Immature natural killer cell (primary cell): ENCODE results near the gene MCAT. TPM values are rescaled to one million over a fixed set of nuclear protein-coding genes. Genes with fewer than 3 reads are reported as not detected.

Experiments used
- DNase-seq, 3 donors: peaks; one replicate each; pipeline ENCODE4 v3.0.0; 2022; ENCODE audit warnings: mixed read lengths in 1 of 3
- H3K27ac Mint-ChIP-seq, 6 donors: one replicate each; pipeline ENCODE4 v1.8.0; 2020; ENCODE audit warnings: mixed read lengths in 6 of 6, mild to moderate bottlenecking in 5 of 6, inconsistent platforms in 4 of 6, moderate library complexity in 3 of 6
- H3K27me3 Mint-ChIP-seq, 3 donors: one replicate each; pipeline ENCODE4 v1.8.0; 2020 to 2021; ENCODE audit warnings: low read depth in 3 of 3, mild to moderate bottlenecking in 3 of 3, mixed read lengths in 3 of 3, moderate library complexity in 3 of 3, inconsistent platforms in 1 of 3
- H3K36me3 Mint-ChIP-seq, 3 donors: one replicate each; pipeline ENCODE4 v1.8.0; 2020; ENCODE audit warnings: mixed read lengths in 3 of 3, inconsistent platforms in 2 of 3, mild to moderate bottlenecking in 2 of 3
- H3K4me1 Mint-ChIP-seq, 2 donors: one replicate each; pipeline ENCODE4 v1.8.0; 2020; ENCODE audit warnings: inconsistent platforms in 2 of 2, mild to moderate bottlenecking in 2 of 2, mixed read lengths in 2 of 2, moderate library complexity in 1 of 2
- H3K4me3 Mint-ChIP-seq, 5 donors: one replicate each; pipeline ENCODE4 v1.8.0; 2020; ENCODE audit warnings: mild to moderate bottlenecking in 5 of 5, mixed read lengths in 5 of 5, inconsistent platforms in 3 of 5, moderate library complexity in 3 of 5
- H3K9me3 Mint-ChIP-seq, 6 donors: one replicate each; pipeline ENCODE4 v1.8.0; 2020; ENCODE audit warnings: mild to moderate bottlenecking in 6 of 6, mixed read lengths in 6 of 6, inconsistent platforms in 4 of 6, moderate library complexity in 3 of 6
- polyA plus RNA-seq, 3 donors: library from polyadenylated mRNA; unstranded; fragments of 300-500 nt; fragmentation: Illumina TruSeq; gene quantifications; one replicate each; pipeline ENCODE4 v1.2.3, GENCODE V29; 2021

Gene MCAT
- polyA plus RNA-seq, 3 donors from 2014 or later = 5.8 to 10.2 (median 9.6) TPM

GRCh38 chr22:43168471-43169309, 25.5 kb upstream of the MCAT start:
- peaks cover 9 to 17% of the 10 kb centered on the region in 2 donors for H3K4me1 Mint-ChIP-seq
- H3K27me3 Mint-ChIP-seq = peaks cover 0 to 2% (median 0%) of the 10 kb centered on the region in 3 donors
- H3K27ac Mint-ChIP-seq = no peak overlapping the region
- no peak for DNase-seq
- no peak overlapping the region for H3K4me3 Mint-ChIP-seq
- H3K36me3 Mint-ChIP-seq = peaks cover 0 to 11% (median 7%) of the 10 kb centered on the region in 3 donors
- H3K9me3 Mint-ChIP-seq = no peaks in the 10 kb centered on the region

- Mint-ChIP-seq H3K36me3 (peaks cover 0 to 4% (median 3%) of the 10 kb centered on the region in 3 donors), H3K4me3 (no peak overlapping the region), H3K9me3 (no peaks in the 10 kb centered on the region), H3K27me3 (peaks cover 0 to 2% (median 0%) of the 10 kb centered on the region in 3 donors), H3K4me1 (peaks cover 9 to 17% of the 10 kb centered on the region in 2 donors), H3K27ac (no peak overlapping the region)
- DNase-seq = no peak
Observed at GRCh38 chr22:43167001-43167589, 23.9 kb upstream of the MCAT start.

DNA sequence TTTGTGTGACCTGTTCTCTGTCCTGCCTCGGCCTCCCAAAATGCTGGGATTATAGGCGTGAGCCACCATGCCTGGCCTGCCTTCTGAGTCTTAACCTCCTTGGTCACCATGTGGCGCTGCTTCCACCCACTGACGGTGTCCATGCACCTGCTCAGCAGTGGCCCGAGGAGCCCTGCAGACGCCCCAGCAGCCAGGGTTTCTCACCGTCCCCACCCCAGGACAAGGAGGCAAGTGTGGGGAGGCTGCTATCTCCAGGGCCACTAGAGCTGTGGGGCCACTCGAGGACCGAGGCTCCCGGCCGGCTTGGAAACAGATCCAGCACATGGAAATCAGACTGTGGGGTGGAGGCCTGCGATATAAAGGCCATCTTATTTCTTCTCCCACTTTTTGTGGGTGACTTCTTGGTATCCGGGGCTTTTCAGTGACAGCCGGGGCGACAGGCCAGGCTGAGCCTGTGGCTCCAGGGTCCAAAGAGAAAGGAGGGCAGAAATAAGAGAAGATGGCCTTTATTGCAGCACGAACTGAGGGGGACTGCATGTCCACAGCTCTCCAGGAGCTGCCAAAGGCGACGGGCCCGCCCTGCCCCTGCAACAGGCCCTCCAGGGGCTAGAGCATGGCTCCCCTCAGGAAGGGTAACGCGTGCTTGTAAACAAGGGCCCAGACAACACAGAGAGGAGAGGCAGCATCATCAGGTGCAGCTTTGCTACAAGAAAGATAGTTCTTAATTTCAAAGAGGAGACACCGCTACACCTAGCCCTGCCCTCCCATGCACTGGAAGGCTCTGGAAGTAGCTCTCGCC, 23.1 kb upstream of the MCAT start:
- DNase-seq = no peak
- peaks cover 7 to 14% of the 10 kb centered on the region in 2 donors for H3K4me1 Mint-ChIP-seq
- peaks cover 0 to 4% (median 3%) of the 10 kb centered on the region in 3 donors for H3K36me3 Mint-ChIP-seq
- no peak overlapping the region for H3K27ac Mint-ChIP-seq
- H3K27me3 Mint-ChIP-seq = peaks cover 0 to 2% (median 0%) of the 10 kb centered on the region in 3 donors
- no peaks in the 10 kb centered on the region for H3K9me3 Mint-ChIP-seq
- H3K4me3 Mint-ChIP-seq = no peak overlapping the region

DNA sequence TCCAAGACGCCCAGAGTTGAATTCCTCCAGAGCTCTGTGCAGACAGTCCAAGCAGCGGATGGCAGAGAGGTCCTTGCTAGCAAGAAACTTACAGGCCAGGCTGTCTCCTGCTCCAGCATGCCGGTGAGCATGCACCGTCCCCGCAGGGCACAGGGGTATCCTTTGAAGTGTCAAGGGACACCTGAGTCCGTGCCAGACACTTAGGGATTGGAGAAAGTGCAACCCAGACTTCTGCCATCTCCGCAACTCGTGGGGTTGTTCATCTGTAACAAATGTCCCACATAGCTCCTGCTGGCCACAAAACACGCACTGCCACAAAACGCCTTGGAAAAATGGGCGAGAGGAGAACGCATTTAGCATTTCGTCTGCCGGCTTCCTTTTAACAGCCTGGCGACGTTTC, 21.4 kb upstream of the MCAT start:
- Mint-ChIP-seq H3K27me3 (peaks cover 0 to 2% (median 0%) of the 10 kb centered on the region in 3 donors), H3K4me3 (no peak overlapping the region), H3K27ac (no peak overlapping the region), H3K4me1 (no peaks in the 10 kb centered on the region), H3K36me3 (peaks cover 0 to 7% (median 3%) of the 10 kb centered on the region in 3 donors), H3K9me3 (no peaks in the 10 kb centered on the region)
- no peak for DNase-seq

DNA sequence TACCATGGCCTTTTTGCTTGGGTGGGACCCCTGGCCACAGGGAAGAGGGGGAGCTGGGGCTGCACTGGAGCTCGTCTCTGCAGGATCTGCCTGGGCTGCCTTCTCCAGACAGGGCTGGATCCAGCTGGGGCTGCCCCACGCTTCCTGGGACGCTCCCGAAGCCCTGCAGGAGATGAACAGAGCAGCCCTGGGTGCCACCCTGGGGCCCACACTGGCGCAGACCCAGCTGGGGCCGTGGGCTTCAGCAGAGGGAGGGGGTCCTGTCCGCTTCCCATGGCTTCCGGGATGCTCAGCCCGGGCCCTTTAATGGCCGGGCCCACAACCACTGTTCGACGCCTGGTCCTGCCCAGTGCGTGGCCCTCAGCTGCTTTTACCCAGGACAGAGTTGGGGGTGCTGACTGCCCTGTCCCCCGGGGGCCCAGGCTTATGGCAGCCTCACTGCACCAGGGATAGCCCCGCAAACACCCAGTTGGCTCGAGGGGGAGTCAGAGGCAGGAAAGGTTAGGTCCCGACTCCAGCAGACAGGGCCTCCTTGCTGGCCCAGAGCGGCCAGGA, 20.1 kb upstream of the MCAT start:
- peaks cover 0 to 2% (median 0%) of the 10 kb centered on the region in 3 donors for H3K27me3 Mint-ChIP-seq
- no peaks in the 10 kb centered on the region for H3K9me3 Mint-ChIP-seq
- peaks cover 0 to 2% of the 10 kb centered on the region in 2 donors for H3K4me1 Mint-ChIP-seq
- DNase-seq = no peak
- H3K36me3 Mint-ChIP-seq = peaks cover 0 to 7% (median 3%) of the 10 kb centered on the region in 3 donors
- H3K4me3 Mint-ChIP-seq = no peak overlapping the region
- no peak overlapping the region for H3K27ac Mint-ChIP-seq

DNA sequence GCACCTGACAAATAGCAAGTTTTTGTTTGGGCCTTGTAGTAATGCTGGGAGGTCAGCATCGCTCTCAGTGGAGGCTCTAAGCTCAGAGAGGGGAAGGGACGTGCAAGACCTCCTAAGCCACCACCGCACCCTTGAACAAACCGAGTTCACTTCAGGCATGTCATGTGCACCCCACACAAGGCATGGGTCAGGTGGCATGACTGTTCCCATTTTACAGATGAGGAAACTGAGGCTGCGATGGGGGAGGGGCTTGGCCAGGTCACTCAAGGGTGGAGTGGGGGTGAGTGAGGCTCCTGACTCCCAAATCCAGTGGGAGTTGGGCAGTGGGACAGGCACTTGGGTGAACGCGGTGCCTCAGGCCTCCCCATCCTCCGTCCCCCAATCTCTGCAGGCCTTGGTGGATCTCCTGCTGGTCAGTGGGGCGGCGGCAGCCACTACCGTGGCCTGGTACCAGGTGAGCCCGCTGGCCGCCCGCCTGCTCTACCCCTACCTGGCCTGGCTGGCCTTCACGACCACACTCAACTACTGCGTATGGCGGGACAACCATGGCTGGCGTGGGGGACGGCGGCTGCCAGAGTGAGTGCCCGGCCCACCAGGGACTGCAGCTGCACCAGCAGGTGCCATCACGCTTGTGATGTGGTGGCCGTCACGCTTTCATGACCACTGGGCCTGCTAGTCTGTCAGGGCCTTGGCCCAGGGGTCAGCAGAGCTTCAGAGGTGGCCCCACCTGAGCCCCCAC, 19.4 kb upstream of the MCAT start:
- no peak overlapping the region for H3K27ac Mint-ChIP-seq
- peaks cover 0 to 2% of the 10 kb centered on the region in 2 donors for H3K4me1 Mint-ChIP-seq
- peaks cover 0 to 7% (median 3%) of the 10 kb centered on the region in 3 donors for H3K36me3 Mint-ChIP-seq
- H3K9me3 Mint-ChIP-seq = no peaks in the 10 kb centered on the region
- peaks cover 0 to 2% (median 0%) of the 10 kb centered on the region in 3 donors for H3K27me3 Mint-ChIP-seq
- no peak overlapping the region for H3K4me3 Mint-ChIP-seq
- no peak for DNase-seq

DNA sequence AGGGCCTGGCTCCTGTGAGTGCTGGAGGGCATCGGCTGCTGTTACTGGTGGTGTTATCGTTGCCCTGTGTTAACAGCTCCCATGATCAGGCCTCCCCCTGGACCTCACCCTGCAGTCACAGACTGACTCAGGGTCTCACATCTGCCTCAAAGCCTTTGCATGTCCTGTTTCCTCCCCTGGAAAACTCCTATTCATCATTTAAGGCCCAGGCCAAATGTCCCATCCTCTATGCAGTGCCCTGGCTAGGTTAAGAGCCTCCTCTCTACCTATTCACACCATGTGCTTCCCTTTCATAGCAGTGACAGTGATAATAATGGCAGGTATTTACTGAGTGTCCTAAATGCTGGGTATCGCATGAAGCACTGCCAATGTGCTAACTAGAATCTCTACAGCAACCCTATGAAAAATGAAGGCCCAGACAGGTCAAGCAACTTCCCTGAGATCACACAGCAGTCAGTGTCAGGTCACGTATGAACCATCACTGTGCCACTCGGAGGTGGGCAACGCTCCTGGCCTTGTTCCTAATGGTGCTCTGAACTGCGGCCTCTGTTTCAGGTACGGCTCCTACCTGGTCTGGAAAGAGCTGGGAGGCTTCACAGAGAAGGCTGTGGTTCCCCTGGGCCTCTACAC, 17.4 kb upstream of the MCAT start:
- H3K4me3 Mint-ChIP-seq = no peak overlapping the region
- H3K27me3 Mint-ChIP-seq = peaks cover 0 to 2% (median 0%) of the 10 kb centered on the region in 3 donors
- H3K4me1 Mint-ChIP-seq = peaks cover 0 to 3% of the 10 kb centered on the region in 2 donors
- H3K36me3 Mint-ChIP-seq = peaks cover 0 to 7% (median 3%) of the 10 kb centered on the region in 3 donors
- no peaks in the 10 kb centered on the region for H3K9me3 Mint-ChIP-seq
- no peak for DNase-seq
- peak overlapping the region in 2 of 6 donors; percentile 5 to 21 for H3K27ac Mint-ChIP-seq

GRCh38 chr22:43159484-43160178, 16.4 kb upstream of the MCAT start:
- H3K4me3 Mint-ChIP-seq = no peak overlapping the region
- no peak for DNase-seq
- no peak overlapping the region for H3K27ac Mint-ChIP-seq
- H3K9me3 Mint-ChIP-seq = no peaks in the 10 kb centered on the region
- peaks cover 0 to 7% (median 3%) of the 10 kb centered on the region in 3 donors for H3K36me3 Mint-ChIP-seq
- H3K27me3 Mint-ChIP-seq = peaks cover 0 to 2% (median 0%) of the 10 kb centered on the region in 3 donors
- H3K4me1 Mint-ChIP-seq = peaks cover 0 to 3% of the 10 kb centered on the region in 2 donors

DNA sequence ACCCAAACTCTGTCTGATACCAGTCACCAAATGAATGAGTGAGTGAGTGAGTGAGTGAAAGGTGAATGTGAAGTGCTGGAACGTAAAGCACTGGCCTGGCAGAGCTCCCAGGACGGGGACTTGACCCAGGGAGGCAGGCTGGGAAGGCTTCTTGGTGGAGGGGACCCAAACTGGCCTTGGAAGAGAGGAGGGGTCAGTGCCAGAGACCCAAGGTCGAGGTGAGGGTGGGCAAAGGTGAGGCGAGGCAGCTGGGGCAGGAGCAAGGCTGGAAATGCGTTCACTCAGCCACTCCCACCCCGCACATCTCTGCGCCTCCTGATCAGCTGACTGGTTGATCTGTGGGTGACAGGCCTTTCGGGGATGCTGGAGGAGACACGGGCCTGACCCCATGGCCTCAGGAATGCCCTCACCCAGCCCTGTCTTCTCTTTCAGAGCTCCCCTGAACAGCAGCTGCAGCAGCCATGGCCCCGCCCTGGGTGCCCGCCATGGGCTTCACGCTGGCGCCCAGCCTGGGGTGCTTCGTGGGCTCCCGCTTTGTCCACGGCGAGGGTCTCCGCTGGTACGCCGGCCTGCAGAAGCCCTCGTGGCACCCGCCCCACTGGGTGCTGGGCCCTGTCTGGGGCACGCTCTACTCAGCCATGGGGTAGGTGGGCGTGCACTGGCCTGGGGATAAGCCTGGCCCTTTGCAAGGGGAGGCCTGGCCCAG, 15.7 kb upstream of the MCAT start:
- no peaks in the 10 kb centered on the region for H3K27me3 Mint-ChIP-seq
- H3K27ac Mint-ChIP-seq = peak overlapping the region in 3 of 6 donors; percentile 6 to 55 (median 15)
- DNase-seq = no peak
- no peak overlapping the region for H3K4me3 Mint-ChIP-seq
- peaks cover 0 to 3% of the 10 kb centered on the region in 2 donors for H3K4me1 Mint-ChIP-seq
- H3K36me3 Mint-ChIP-seq = peaks cover 0 to 4% (median 1%) of the 10 kb centered on the region in 3 donors
- H3K9me3 Mint-ChIP-seq = no peaks in the 10 kb centered on the region

- DNase-seq = no peak
- Mint-ChIP-seq H3K27me3 (no peaks in the 10 kb centered on the region), H3K4me1 (peaks cover 3 to 5% of the 10 kb centered on the region in 2 donors), H3K27ac (peak overlapping the region in 1 of 6 donors; percentile 55), H3K9me3 (no peaks in the 10 kb centered on the region), H3K4me3 (no peak overlapping the region), H3K36me3 (peaks cover 0 to 2% (median 0%) of the 10 kb centered on the region in 3 donors)
Observed at GRCh38 chr22:43157874-43158546, 14.8 kb upstream of the MCAT start.

DNA sequence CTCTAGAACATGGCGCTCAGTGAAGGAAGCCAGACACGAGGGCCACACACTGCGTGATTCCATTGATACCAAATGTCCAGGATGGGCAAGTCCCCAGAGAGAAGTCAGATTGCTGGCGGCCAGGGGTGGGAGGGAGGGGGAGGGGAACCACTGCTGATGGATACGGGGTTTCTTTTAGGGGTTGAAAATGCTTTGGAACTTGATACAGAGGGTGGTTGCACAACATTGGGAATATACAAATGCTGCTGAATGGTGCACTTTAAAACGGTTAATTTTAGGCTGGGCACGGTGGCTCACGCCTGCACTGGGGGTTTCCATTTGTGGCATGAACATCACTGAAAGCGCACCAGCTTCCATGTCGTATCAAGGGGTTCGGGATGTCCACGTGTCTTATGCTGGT, 13.2 kb upstream of the MCAT start:
- Mint-ChIP-seq H3K4me1 (peaks cover 12 to 14% of the 10 kb centered on the region in 2 donors), H3K9me3 (no peaks in the 10 kb centered on the region), H3K27ac (peak overlapping the region in 1 of 6 donors; percentile 66), H3K36me3 (peaks cover 0 to 2% (median 0%) of the 10 kb centered on the region in 3 donors), H3K27me3 (no peaks in the 10 kb centered on the region), H3K4me3 (no peak overlapping the region)
- no peak for DNase-seq
